ENCODE results near the gene SEC11C.

SEC11C gene

GRCh38 chr18:59145055-59145454, 5.4 kb downstream of the SEC11C start:
- DNase-seq: no peak

- DNase-seq: no peak
Measured at GRCh38 chr18:59148192-59148591, 8.5 kb downstream of the SEC11C start.

- DNase-seq: no peak
Measured at GRCh38 chr18:59149007-59149406, 9.3 kb downstream of the SEC11C start.

- DNase-seq: no peak
Measured at GRCh38 chr18:59149416-59149815, 9.7 kb downstream of the SEC11C start.

GRCh38 chr18:59150236-59150635, 10.6 kb downstream of the SEC11C start:
- no peak for DNase-seq

- no peak for DNase-seq
Measured at GRCh38 chr18:59155153-59155552, 15.5 kb downstream of the SEC11C start.

- no peak for DNase-seq
Measured at GRCh38 chr18:59156316-59156715, 16.6 kb downstream of the SEC11C start.

- DNase-seq: no peak
Measured at GRCh38 chr18:59159265-59159664, 19.6 kb downstream of the SEC11C start.

- no peak for DNase-seq
Measured at GRCh38 chr18:59159986-59160385, 20.3 kb downstream of the SEC11C start.

GRCh38 chr18:59172664-59173249, 33.1 kb downstream of the SEC11C start:
- DNase-seq: no peak

GRCh38 chr18:59177485-59177884, 37.8 kb downstream of the SEC11C start:
- no peak for DNase-seq

- DNase-seq: no peak
Measured at GRCh38 chr18:59180150-59180845, 40.6 kb downstream of the SEC11C start.

GRCh38 chr18:59182673-59183072, 43.0 kb downstream of the SEC11C start:
- DNase-seq: no peak

GRCh38 chr18:59189008-59189407, 49.3 kb downstream of the SEC11C start:
- DNase-seq: no peak

GRCh38 chr18:59189746-59190145, 50.1 kb downstream of the SEC11C start:
- no peak for DNase-seq

GRCh38 chr18:59196161-59196725, 56.6 kb downstream of the SEC11C start:
- no peak for DNase-seq

GRCh38 chr18:59197636-59198035, 58.0 kb downstream of the SEC11C start:
- DNase-seq: no peak

GRCh38 chr18:59198215-59198614, 58.5 kb downstream of the SEC11C start:
- no peak for DNase-seq

GRCh38 chr18:59200787-59201186, 61.1 kb downstream of the SEC11C start:
- DNase-seq: no peak

GRCh38 chr18:59202258-59202820, 62.7 kb downstream of the SEC11C start:
- no peak for DNase-seq

GRCh38 chr18:59207506-59207905, 67.8 kb downstream of the SEC11C start:
- no peak for DNase-seq
